BJ (cell line): ENCODE results near the gene MYH10. TPM values are rescaled to one million over a fixed set of nuclear protein-coding genes. Genes with fewer than 3 reads are reported as not detected.

Experiments used
- CTCF ChIA-PET: fragments of 350-600 bp; formaldehyde crosslinking; extraction: SDS; loops from one replicate; lab custom pipeline; 2021; ENCODE audit warnings: antibody characterized with exemption, inconsistent platforms; lab: Yijun Ruan, JAX
- POLR2A ChIA-PET: fragments of 300-600 bp; sonication (Branson Sonifier 250); formaldehyde crosslinking; extraction: SDS; loops from one replicate; lab custom pipeline; 2021; ENCODE audit warnings: antibody characterized with exemption; lab: Charles Lee
- DNase-seq: peaks from one replicate; pipeline ENCODE4 v3.0.0-alpha.2; 2011; ENCODE audit warnings: low read depth
- H3K27me3 ChIP-seq: 2 replicates; pipeline ENCODE4 v1.6.0; 2011; ENCODE audit warnings: low read length; ENCODE audit not compliant: control insufficient read depth, insufficient read depth
- H3K36me3 ChIP-seq: 2 replicates; pipeline ENCODE4 v1.5.1; 2011; ENCODE audit warnings: low read length; ENCODE audit not compliant: control insufficient read depth, insufficient read depth
- H3K4me3 ChIP-seq: 2 replicates; pipeline ENCODE4 v1.5.1; 2011; ENCODE audit warnings: low read depth, mild to moderate bottlenecking, control low read depth, low read length
- polyA plus RNA-seq: library from polyadenylated mRNA; depleted of rRNA; stranded (reverse); fragments of >200 nt; gene quantifications from 2 replicates; pipeline ENCODE4 v1.2.3, GENCODE V29; 2011
- TF ChIP-seq, protein P1 (sequence below): IDR thresholded peaks from 2 replicates; pipeline ENCODE4 v1.5.1; 2011; ENCODE audit warnings: low read depth, mild to moderate bottlenecking, control low read depth, inconsistent platforms, low read length, moderate library complexity; ENCODE audit not compliant: insufficient read depth

MYH10 gene
- polyA plus RNA-seq, 1 experiment = 62.1 TPM

DNA sequence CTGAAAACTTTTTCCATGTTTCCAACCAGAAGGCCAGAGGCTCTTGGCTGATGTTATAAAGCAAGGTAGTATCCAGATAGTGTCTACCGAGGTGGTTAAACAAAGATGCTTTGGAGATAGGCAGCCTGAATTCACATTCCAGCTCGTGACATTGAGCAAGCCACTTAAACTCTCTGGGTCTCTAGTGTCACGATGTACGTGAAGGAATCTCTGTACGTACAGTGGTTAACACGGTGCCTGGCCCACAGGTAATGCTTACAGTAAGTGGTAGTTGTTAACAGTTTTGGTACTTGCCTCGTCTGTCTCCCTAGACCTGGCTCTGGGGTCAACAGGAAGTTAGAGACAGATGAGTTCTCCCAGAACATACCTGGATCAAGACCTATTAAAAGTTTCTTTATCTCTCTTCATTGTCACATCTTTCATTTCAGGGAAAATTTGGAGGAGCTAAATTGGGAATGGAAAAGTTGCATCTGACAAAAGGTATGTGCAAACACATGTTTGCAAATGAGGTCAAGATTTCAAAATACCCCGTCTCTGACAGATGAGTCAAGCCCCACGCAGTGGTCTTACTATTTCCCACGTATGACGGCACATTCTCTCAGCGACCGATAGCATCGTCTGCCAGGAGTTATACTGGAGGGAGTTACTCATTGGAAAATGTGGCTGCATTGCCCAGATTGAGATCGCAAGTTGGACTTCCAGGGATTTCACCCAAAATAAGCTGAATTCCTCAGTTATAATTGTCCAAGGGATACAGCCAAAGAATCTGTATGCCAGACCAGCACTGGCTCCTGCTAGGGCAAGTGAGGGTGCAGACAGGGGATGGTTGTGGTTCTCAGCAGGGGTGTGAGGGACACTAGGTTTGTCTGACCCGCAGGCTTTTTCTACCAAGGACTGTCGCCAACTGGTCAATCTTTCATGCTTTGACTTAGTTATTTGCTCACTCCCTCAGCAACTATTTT lies 18.9 kb upstream of the MYH10 start:
- H3K36me3 ChIP-seq = no peaks in the 10 kb centered on the region
- POLR2A ChIA-PET = no interaction called here
- DNase-seq = peak; percentile 98
- CTCF ChIA-PET = interaction anchor here (0.5 to 2.9 kb wide), 4 partner anchors 8 to 151 kb away, joined by 3 to 8 read pairs (median 4); no protein-coding TSS in a partner anchor
- no peak overlapping the region for H3K4me3 ChIP-seq
- TF ChIP-seq, protein P1, sequence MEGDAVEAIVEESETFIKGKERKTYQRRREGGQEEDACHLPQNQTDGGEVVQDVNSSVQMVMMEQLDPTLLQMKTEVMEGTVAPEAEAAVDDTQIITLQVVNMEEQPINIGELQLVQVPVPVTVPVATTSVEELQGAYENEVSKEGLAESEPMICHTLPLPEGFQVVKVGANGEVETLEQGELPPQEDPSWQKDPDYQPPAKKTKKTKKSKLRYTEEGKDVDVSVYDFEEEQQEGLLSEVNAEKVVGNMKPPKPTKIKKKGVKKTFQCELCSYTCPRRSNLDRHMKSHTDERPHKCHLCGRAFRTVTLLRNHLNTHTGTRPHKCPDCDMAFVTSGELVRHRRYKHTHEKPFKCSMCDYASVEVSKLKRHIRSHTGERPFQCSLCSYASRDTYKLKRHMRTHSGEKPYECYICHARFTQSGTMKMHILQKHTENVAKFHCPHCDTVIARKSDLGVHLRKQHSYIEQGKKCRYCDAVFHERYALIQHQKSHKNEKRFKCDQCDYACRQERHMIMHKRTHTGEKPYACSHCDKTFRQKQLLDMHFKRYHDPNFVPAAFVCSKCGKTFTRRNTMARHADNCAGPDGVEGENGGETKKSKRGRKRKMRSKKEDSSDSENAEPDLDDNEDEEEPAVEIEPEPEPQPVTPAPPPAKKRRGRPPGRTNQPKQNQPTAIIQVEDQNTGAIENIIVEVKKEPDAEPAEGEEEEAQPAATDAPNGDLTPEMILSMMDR = no peak
- no peaks in the 10 kb centered on the region for H3K27me3 ChIP-seq

DNA sequence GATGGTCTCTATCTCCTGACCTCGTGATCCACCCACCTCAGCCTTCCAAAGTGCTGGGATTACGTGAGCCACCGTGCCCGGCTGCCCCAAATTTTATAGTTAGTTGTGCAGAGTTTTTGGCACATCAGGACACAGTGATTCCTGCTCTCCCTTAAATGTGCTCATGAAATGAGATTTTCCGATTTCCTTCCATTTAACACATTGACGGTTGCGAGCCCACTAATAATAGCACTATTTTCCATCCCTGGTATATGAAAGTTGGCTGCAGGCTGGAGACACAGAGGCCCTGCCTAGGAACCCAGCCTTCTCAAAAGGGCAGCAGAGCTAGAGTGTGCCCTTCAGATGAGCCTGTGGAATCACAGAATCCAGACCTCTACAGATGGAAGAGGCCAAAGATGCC lies 17.4 kb upstream of the MYH10 start:
- CTCF ChIA-PET = interaction anchor here (1.3 to 2.9 kb wide), 2 partner anchors 9 to 21 kb away, joined by 3 to 8 read pairs; no protein-coding TSS in a partner anchor
- H3K27me3 ChIP-seq = no peaks in the 10 kb centered on the region
- no peak overlapping the region for H3K4me3 ChIP-seq
- no peaks in the 10 kb centered on the region for H3K36me3 ChIP-seq
- no peak for DNase-seq
- TF ChIP-seq, protein P1 = no peak
- POLR2A ChIA-PET = interaction anchor here (0.6 kb wide), 1 partner anchor 212 kb away, joined by 3 read pairs; the partner anchor contains the start of gene NDEL1

DNA sequence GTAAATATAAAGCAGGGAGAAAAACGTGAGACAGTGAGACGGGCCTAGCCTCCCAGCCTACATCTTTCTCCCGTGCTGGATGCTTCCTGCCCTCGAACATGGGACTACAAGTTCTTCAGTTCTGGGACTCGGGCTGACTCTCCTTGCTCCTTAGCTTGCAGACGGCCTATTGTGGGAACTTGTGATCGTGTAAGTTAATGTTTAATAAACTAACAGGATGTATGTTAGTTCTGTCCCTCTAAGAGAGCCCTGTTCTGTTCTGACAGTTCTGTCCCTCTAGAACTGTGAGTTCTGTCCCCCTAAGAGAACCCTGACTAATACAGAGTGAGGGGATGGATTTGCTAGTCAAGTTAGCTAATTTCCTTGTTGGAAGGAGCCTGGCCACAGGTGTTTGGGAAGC lies 16.7 kb upstream of the MYH10 start:
- H3K4me3 ChIP-seq = no peak overlapping the region
- ChIA-PET POLR2A (no interaction called here), CTCF (interaction anchor here (1.3 kb wide), 1 partner anchor 20 kb away, joined by 3 read pairs; no protein-coding TSS in a partner anchor)
- H3K36me3 ChIP-seq = no peaks in the 10 kb centered on the region
- TF ChIP-seq, protein P1 = no peak
- H3K27me3 ChIP-seq = no peaks in the 10 kb centered on the region
- DNase-seq = no peak

DNA sequence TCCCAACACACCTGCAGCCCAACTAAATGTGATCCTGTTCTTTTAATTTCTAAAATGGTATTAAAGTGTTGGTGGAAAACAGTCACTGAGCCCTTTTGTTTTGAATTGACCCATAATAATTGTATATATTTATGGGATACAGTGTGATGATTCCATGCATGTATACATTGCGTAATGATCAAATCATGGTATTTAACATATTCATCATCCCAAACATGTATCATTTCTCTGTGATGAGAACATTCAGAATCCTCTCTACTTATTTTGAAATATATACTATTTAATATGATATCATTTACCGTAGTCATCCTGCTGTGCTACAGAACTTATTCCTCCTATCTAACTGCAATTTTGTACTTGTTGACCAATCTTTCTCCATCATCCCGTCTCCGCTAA lies 14.0 kb upstream of the MYH10 start:
- no peaks in the 10 kb centered on the region for H3K36me3 ChIP-seq
- H3K4me3 ChIP-seq = no peak overlapping the region
- peaks cover 4% of the 10 kb centered on the region for H3K27me3 ChIP-seq
- TF ChIP-seq, protein P1 = no peak
- ChIA-PET CTCF (no interaction called here), POLR2A (no interaction called here)
- no peak for DNase-seq

DNA sequence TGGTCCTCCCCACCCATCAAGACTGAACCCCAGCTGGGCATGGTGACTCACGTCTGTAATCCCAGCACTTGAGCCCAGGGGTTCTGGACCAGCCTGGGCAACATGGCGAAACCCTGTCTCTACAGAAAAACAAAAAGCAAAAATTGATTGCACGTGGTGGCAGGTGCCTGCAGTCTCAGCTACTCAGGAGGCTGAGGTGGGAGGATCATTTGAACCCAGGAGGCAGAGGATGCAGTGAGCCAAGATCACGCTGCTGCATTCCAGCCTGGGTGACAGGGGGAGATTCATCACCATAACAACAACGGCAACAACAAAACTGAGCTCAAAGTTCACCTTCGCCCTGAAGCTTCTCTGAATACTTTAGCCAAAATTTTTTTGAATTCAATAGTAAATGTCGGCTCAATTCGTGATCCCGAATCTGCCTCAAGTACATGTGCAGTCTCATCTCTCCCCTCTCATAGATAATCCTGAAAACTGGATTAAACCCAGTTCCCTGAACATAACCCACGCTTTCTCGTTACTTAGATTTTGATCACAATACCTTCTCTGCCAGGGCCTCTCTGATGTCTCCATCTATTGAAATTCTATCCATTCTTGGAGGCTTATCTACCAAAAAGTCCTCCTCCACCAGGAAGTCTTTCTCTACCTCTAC lies 13.5 kb upstream of the MYH10 start:
- Histone ChIP-seq H3K4me3 (no peak overlapping the region), H3K27me3 (peaks cover 4% of the 10 kb centered on the region), H3K36me3 (no peaks in the 10 kb centered on the region)
- TF ChIP-seq, protein P1 = no peak
- DNase-seq = no peak
- ChIA-PET POLR2A (no interaction called here), CTCF (no interaction called here)
